Osteoblast (primary cell): ENCODE data around the gene NFATC3. TPM values are rescaled to one million over a fixed set of nuclear protein-coding genes. Genes with fewer than 3 reads are reported as not detected.
A peak's percentile ranks its signal among the peaks of the same experiment; 100 is the strongest.

ENCODE experiments used
- DNase-seq: peaks from one replicate; pipeline ENCODE4 v3.0.0; 2011; ENCODE audit warnings: low spot score, mixed read lengths; ENCODE audit not compliant: insufficient read length; ENCODE audit errors: missing footprints
- H2AFZ ChIP-seq: 2 replicates; pipeline ENCODE4 v1.6.0; 2011; ENCODE audit warnings: mild to moderate bottlenecking, low read length
- H3K27ac ChIP-seq: 2 replicates; pipeline ENCODE4 v1.5.1; 2011; ENCODE audit warnings: mild to moderate bottlenecking, low read depth, low read length, moderate library complexity
- H3K27me3 ChIP-seq: 2 replicates; pipeline ENCODE4 v1.6.0; 2012; ENCODE audit warnings: mild to moderate bottlenecking, control low read depth, inconsistent platforms, low read length, moderate library complexity; ENCODE audit not compliant: insufficient read depth
- H3K36me3 ChIP-seq: 2 replicates; pipeline ENCODE4 v1.5.1; 2011; ENCODE audit warnings: mild to moderate bottlenecking, low read length, control low read depth, moderate library complexity; ENCODE audit not compliant: insufficient read depth
- H3K4me1 ChIP-seq: 2 replicates; pipeline ENCODE4 v1.5.1; 2011; ENCODE audit warnings: mild to moderate bottlenecking, low read length, control low read depth, moderate library complexity; ENCODE audit not compliant: insufficient read depth
- H3K4me2 ChIP-seq: 2 replicates; pipeline ENCODE4 v1.6.0; 2011; ENCODE audit warnings: mild to moderate bottlenecking, low read length; ENCODE audit not compliant: insufficient read depth
- H3K4me3 ChIP-seq: fragments of 200-600 bp; sonication (generic); 3 replicates; pipeline ENCODE4 v1.5.1; 2012; ENCODE audit warnings: mild to moderate bottlenecking, low read length, inconsistent platforms; ENCODE audit not compliant: insufficient read depth
- H3K79me2 ChIP-seq: 2 replicates; pipeline ENCODE4 v1.6.0; 2012; ENCODE audit warnings: mild to moderate bottlenecking, low read length, control low read depth, inconsistent platforms; ENCODE audit not compliant: insufficient read depth
- H3K9me3 ChIP-seq: 2 replicates; pipeline ENCODE4 v1.5.1; 2011; ENCODE audit warnings: low read depth, low read length, control low read depth
- H4K20me1 ChIP-seq: 2 replicates; pipeline ENCODE4 v1.6.0; 2012; ENCODE audit warnings: mild to moderate bottlenecking, low read length, control low read depth; ENCODE audit not compliant: insufficient read depth
- total RNA-seq: library from RNA; depleted of rRNA; stranded (reverse); fragments of >200 nt; gene quantifications from 2 replicates; pipeline ENCODE4 v1.2.3, GENCODE V29; 2012
- TF ChIP-seq, protein P1 (sequence below): IDR thresholded peaks from 2 replicates; pipeline ENCODE4 v1.5.1; 2011; ENCODE audit warnings: mild to moderate bottlenecking, low read depth, low read length, moderate library complexity; ENCODE audit errors: extremely low read depth

NFATC3 gene
- total RNA-seq, 1 donor: 36.2 TPM

DNA sequence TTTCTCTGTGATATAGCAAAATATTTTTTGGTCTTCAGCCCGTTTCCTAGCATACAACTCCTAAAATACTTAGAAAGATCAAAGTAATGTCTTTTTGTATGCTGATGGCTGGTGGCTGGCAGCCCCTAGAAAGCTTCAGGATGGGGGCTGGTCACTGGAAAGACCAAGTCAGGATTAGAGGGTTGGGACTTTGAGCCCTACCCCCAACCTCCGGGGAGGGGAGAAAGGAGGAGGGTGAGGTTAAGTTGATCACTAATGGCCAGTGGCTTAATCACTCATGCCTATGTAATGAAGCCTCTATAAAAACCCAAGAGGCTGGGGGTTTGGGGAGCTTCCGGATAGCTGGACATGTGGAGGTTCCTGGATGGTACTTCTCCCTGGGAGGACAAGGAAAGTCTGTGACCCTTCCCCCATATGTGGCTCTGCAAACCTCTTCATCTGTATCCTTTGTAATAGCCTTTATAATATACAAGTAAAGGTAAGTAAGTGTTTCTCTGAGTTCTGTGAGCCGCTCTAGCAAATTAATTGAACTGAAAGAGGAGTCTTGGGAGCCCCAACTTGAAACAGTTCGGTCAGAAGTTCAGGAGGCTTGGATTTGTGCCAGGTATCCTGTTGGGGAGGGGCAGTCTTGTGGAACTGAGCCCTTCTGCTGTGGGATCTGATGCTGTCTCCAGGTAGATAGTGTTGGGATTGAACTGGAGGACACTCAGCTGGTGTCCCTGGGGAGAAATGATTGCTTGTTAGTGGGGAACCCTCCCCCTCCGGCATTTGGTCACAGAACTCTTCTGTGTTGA lies 182.6 kb downstream of the NFATC3 start:
- Histone ChIP-seq H3K4me2 (peak overlapping the region; percentile 36), H3K9me3 (no peaks in the 10 kb centered on the region), H4K20me1 (peaks cover 53% of the 10 kb centered on the region), H3K4me3 (no peak overlapping the region), H3K79me2 (peaks cover 75% of the 10 kb centered on the region), H3K27ac (no peak overlapping the region), H3K4me1 (peaks cover 25% of the 10 kb centered on the region), H3K27me3 (no peaks in the 10 kb centered on the region), H3K36me3 (peaks cover 31% of the 10 kb centered on the region), H2AFZ (no peak overlapping the region)
- no peak for DNase-seq
- TF ChIP-seq, protein P1, sequence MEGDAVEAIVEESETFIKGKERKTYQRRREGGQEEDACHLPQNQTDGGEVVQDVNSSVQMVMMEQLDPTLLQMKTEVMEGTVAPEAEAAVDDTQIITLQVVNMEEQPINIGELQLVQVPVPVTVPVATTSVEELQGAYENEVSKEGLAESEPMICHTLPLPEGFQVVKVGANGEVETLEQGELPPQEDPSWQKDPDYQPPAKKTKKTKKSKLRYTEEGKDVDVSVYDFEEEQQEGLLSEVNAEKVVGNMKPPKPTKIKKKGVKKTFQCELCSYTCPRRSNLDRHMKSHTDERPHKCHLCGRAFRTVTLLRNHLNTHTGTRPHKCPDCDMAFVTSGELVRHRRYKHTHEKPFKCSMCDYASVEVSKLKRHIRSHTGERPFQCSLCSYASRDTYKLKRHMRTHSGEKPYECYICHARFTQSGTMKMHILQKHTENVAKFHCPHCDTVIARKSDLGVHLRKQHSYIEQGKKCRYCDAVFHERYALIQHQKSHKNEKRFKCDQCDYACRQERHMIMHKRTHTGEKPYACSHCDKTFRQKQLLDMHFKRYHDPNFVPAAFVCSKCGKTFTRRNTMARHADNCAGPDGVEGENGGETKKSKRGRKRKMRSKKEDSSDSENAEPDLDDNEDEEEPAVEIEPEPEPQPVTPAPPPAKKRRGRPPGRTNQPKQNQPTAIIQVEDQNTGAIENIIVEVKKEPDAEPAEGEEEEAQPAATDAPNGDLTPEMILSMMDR: no peak

DNA sequence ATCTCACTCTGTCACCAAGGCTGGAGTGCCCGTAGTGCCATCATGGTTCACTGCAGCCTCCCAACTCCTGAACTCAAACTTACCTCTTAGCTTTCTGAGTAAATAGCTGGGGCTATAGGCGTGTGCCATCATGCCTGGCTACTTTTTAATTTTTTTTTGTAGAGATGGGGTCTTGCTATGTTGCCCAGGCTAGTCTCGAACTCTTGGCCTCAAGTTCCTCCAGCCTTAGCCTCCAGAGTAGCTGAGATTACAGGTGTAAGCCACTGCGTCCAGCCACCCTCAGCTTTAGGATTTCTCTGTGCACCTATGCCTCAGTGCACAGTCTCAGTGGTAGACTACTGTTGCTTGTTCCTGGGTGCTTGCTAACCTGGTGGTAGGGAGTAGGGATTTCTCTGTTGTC lies 184.6 kb downstream of the NFATC3 start:
- Histone ChIP-seq H2AFZ (no peak overlapping the region), H3K4me2 (no peak overlapping the region), H3K9me3 (no peaks in the 10 kb centered on the region), H3K79me2 (peaks cover 93% of the 10 kb centered on the region), H4K20me1 (peaks cover 71% of the 10 kb centered on the region), H3K27ac (no peak overlapping the region), H3K27me3 (no peaks in the 10 kb centered on the region), H3K4me3 (no peak overlapping the region), H3K36me3 (peaks cover 49% of the 10 kb centered on the region), H3K4me1 (peaks cover 25% of the 10 kb centered on the region)
- no peak for DNase-seq
- TF ChIP-seq, protein P1: no peak

DNA sequence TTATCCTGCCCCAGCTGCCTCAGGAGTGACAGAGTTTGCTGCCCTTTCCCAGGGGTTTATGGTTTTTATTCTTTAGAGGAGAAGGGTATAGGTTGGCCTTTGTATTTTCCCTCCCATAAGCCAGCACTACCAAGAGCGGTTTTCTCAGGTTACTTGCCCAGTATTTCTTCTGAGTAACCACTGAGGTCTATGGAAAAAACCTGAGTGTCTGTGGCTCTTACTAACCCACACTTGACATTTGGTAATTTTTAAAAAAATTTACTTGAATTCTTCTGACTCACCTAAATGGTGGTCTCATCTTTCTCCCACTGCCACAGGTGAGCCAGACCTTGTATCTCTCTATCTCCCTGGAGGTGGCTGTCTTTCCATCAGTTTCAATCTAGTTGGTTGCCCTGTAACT lies 185.2 kb downstream of the NFATC3 start:
- H3K27me3 ChIP-seq: no peaks in the 10 kb centered on the region
- H3K27ac ChIP-seq: peak overlapping the region; percentile 35
- peaks cover 53% of the 10 kb centered on the region for H3K36me3 ChIP-seq
- H3K9me3 ChIP-seq: no peaks in the 10 kb centered on the region
- H4K20me1 ChIP-seq: peaks cover 72% of the 10 kb centered on the region
- H3K79me2 ChIP-seq: peaks cover 96% of the 10 kb centered on the region
- TF ChIP-seq, protein P1: no peak
- peaks cover 25% of the 10 kb centered on the region for H3K4me1 ChIP-seq
- H2AFZ ChIP-seq: no peak overlapping the region
- DNase-seq: no peak
- no peak overlapping the region for H3K4me2 ChIP-seq
- no peak overlapping the region for H3K4me3 ChIP-seq

DNA sequence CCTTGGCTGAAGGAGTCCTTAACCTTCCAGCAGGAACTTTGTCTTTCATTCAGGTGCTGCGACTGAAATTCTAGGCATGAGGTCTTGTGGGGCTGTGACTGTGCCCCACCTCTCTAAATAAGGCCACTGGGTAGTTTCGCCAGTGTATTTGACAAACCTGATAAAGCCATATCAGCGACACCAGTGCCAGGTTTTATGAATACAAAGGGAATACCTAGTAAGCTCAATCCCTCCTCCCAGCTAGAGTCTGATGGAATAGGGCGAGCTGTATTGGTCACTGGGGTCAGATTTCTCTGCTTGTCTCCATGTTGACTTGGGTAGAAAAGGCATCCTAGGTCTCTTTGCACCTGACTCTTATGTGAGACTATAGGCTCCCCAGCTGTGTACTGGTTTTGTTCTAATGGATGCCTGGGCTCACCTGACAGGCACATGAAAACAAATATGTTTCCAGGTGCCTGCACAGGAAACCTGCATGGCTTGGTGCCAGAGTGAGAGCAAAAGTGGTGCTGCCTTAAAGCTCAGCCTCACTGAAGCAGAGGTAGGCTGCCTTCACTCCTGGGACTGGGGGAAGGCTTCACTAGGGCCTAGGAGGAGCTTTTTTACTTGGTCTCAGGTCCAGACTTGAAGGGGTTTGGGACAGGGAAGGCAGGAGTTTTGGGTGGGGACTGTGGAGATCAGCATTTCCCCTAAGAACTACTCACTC lies 187.5 kb downstream of the NFATC3 start:
- Histone ChIP-seq H3K36me3 (peaks cover 64% of the 10 kb centered on the region), H3K4me2 (no peak overlapping the region), H2AFZ (no peak overlapping the region), H3K4me1 (peaks cover 12% of the 10 kb centered on the region), H3K4me3 (no peak overlapping the region), H3K27me3 (no peaks in the 10 kb centered on the region), H3K9me3 (no peaks in the 10 kb centered on the region), H3K27ac (no peak overlapping the region), H3K79me2 (peaks cover 88% of the 10 kb centered on the region), H4K20me1 (peaks cover 71% of the 10 kb centered on the region)
- TF ChIP-seq, protein P1: no peak
- DNase-seq: no peak
